HEK293 (cell line): ENCODE results near the gene PRR18.

Source experiments
- CTCF ChIA-PET: fragments of 350-600 bp; formaldehyde crosslinking; extraction: SDS; loops from one replicate; lab custom pipeline; 2021; ENCODE audit warnings: antibody characterized with exemption; lab: Yijun Ruan, JAX
- POLR2A ChIA-PET: fragments of 300-600 bp; formaldehyde crosslinking; extraction: SDS; loops from one replicate; lab custom pipeline; 2020; ENCODE audit warnings: antibody characterized with exemption, inconsistent platforms; lab: Yijun Ruan, JAX
- H3K27ac ChIP-seq: fragments of 200-500 bp; sonication (Bioruptor generic); 2 replicates; pipeline ENCODE4 v1.5.1; 2014; ENCODE audit warnings: low read depth, low read length, control low read depth, inconsistent platforms; ENCODE audit errors: extremely low read depth
- H3K36me3 ChIP-seq, 2 experiments: fragments of 200-500 bp in 1 of 2; sonication (Bioruptor generic) in 1 of 2; 1 replicate in 1 of 2; 2 replicates in 1 of 2; pipeline ENCODE4 v1.5.1; 2014 to 2017; ENCODE audit warnings: inconsistent platforms in 2 of 2, low read length in 2 of 2; ENCODE audit not compliant: control insufficient read depth in 2 of 2, insufficient read depth in 1 of 2
- H3K4me1 ChIP-seq: fragments of 200-500 bp; sonication (Bioruptor generic); 2 replicates; pipeline ENCODE4 v1.5.1; 2014; ENCODE audit warnings: mild to moderate bottlenecking, low read length, inconsistent platforms; ENCODE audit not compliant: control insufficient read depth, insufficient read depth
- H3K4me3 ChIP-seq: 2 replicates; pipeline ENCODE4 v1.5.1; 2011; ENCODE audit warnings: low read depth, mild to moderate bottlenecking, control low read depth, low read length, moderate library complexity
- H3K9me3 ChIP-seq: fragments of 200-500 bp; sonication (Bioruptor generic); 2 replicates; pipeline ENCODE4 v1.5.1; 2014; ENCODE audit warnings: low read depth, low read length, inconsistent platforms; ENCODE audit not compliant: control insufficient read depth, insufficient read depth
- EGR2 ChIP-seq: fragments of 450-650 bp; formaldehyde crosslinking; IDR thresholded peaks from 2 replicates; pipeline ENCODE4 v1.5.1; 2016; ENCODE audit warnings: low read depth, missing biosample characterization, missing genetic modification characterization
- HOXD13 ChIP-seq: sonication (generic); formaldehyde crosslinking; IDR thresholded peaks from 2 replicates; pipeline ENCODE4 v1.8.0; 2022; ENCODE audit warnings: missing genetic modification reagents, borderline replicate concordance
- KLF17 ChIP-seq: fragments of 450-650 bp; formaldehyde crosslinking; IDR thresholded peaks from 2 replicates; pipeline ENCODE4 v1.5.1; 2016; ENCODE audit warnings: missing biosample characterization, missing genetic modification characterization
- OSR2 ChIP-seq: fragments of 450-650 bp; formaldehyde crosslinking; IDR thresholded peaks from 2 replicates; pipeline ENCODE4 v1.5.1; 2016; ENCODE audit warnings: missing biosample characterization, missing genetic modification characterization
- OVOL3 ChIP-seq: fragments of 450-650 bp; formaldehyde crosslinking; IDR thresholded peaks from 2 replicates; pipeline ENCODE4 v1.5.1; 2016; ENCODE audit warnings: missing biosample characterization, missing genetic modification characterization
- REST ChIP-seq: fragments of 450-650 bp; formaldehyde crosslinking; IDR thresholded peaks from 2 replicates; pipeline ENCODE4 v1.5.1; 2016; ENCODE audit warnings: missing biosample characterization, missing genetic modification characterization
- SALL2 ChIP-seq: fragments of 450-650 bp; formaldehyde crosslinking; IDR thresholded peaks from 2 replicates; pipeline ENCODE4 v1.5.0; 2017; ENCODE audit warnings: missing biosample characterization, mild to moderate bottlenecking, missing genetic modification characterization, borderline replicate concordance
- SCRT2 ChIP-seq: fragments of 450-650 bp; formaldehyde crosslinking; IDR thresholded peaks from 2 replicates; pipeline ENCODE4 v1.5.1; 2016; ENCODE audit warnings: missing biosample characterization, missing genetic modification characterization
- SP2 ChIP-seq: fragments of 450-650 bp; formaldehyde crosslinking; IDR thresholded peaks from 2 replicates; pipeline ENCODE4 v1.5.1; 2016; ENCODE audit warnings: missing biosample characterization, missing genetic modification characterization
- ZBTB1 ChIP-seq: fragments of 450-650 bp; formaldehyde crosslinking; IDR thresholded peaks from 2 replicates; pipeline ENCODE4 v1.5.1; 2016; ENCODE audit warnings: missing biosample characterization, missing genetic modification characterization
- ZBTB21 ChIP-seq: fragments of 450-650 bp; formaldehyde crosslinking; IDR thresholded peaks from 2 replicates; pipeline ENCODE4 v1.5.1; 2017; ENCODE audit warnings: missing biosample characterization, missing genetic modification characterization
- ZNF24 ChIP-seq: fragments of 450-650 bp; formaldehyde crosslinking; IDR thresholded peaks from 2 replicates; pipeline ENCODE4 v1.5.1; 2016; ENCODE audit warnings: missing biosample characterization, missing genetic modification characterization
- ZNF248 ChIP-seq: fragments of 450-650 bp; formaldehyde crosslinking; IDR thresholded peaks from 2 replicates; pipeline ENCODE4 v1.5.1; 2017; ENCODE audit warnings: missing biosample characterization, missing genetic modification characterization
- ZNF280D ChIP-seq: fragments of 450-650 bp; formaldehyde crosslinking; IDR thresholded peaks from 2 replicates; pipeline ENCODE4 v1.5.1; 2016; ENCODE audit warnings: missing biosample characterization, missing genetic modification characterization
- ZNF433 ChIP-seq: fragments of 450-650 bp; formaldehyde crosslinking; IDR thresholded peaks from 2 replicates; pipeline ENCODE4 v1.5.1; 2016; ENCODE audit warnings: missing biosample characterization, missing genetic modification characterization, low read depth
- ZNF529 ChIP-seq: fragments of 450-650 bp; formaldehyde crosslinking; IDR thresholded peaks from 2 replicates; pipeline ENCODE4 v1.5.1; 2017; ENCODE audit warnings: missing genetic modification characterization, missing biosample characterization; ENCODE audit not compliant: insufficient replicate concordance
- ZNF561 ChIP-seq: fragments of 450-650 bp; IDR thresholded peaks from 2 replicates; pipeline ENCODE4 v1.5.1; 2018; ENCODE audit warnings: missing biosample characterization, missing genetic modification characterization, borderline replicate concordance
- ZNF600 ChIP-seq: fragments of 450-650 bp; formaldehyde crosslinking; IDR thresholded peaks from 2 replicates; pipeline ENCODE4 v1.5.1; 2016; ENCODE audit warnings: missing biosample characterization, missing genetic modification characterization
- ZNF747 ChIP-seq: fragments of 450-650 bp; formaldehyde crosslinking; IDR thresholded peaks from 2 replicates; pipeline ENCODE4 v1.5.1; 2016; ENCODE audit warnings: missing biosample characterization, missing genetic modification characterization
- ZNF837 ChIP-seq: fragments of 450-650 bp; formaldehyde crosslinking; IDR thresholded peaks from 2 replicates; pipeline ENCODE4 v1.5.1; 2016; ENCODE audit warnings: missing biosample characterization, missing genetic modification characterization
- ZSCAN16 ChIP-seq: fragments of 450-650 bp; formaldehyde crosslinking; IDR thresholded peaks from 2 replicates; pipeline ENCODE4 v1.5.1; 2016; ENCODE audit warnings: missing biosample characterization, missing genetic modification characterization
- ZXDB ChIP-seq: fragments of 450-650 bp; formaldehyde crosslinking; IDR thresholded peaks from 2 replicates; pipeline ENCODE4 v1.5.1; 2016; ENCODE audit warnings: missing biosample characterization, missing genetic modification characterization

PRR18 gene

GRCh38 chr6:166307082-166308032 is 835 bp downstream of the PRR18 start:
- Histone ChIP-seq H3K4me3 (no peak overlapping the region), H3K36me3 (no peaks in the 10 kb centered on the region)
- TF ChIP-seq ZNF280D (tag by site-specific recombination): no peak
- TF ChIP-seq SALL2: no peak
- TF ChIP-seq EGR2: no peak
- no peak for TF ChIP-seq ZSCAN16 (tag by site-specific recombination)
- no peak for TF ChIP-seq ZNF600
- no peak for TF ChIP-seq ZNF24 (tag by site-specific recombination)
- TF ChIP-seq ZNF561 (tag by site-specific recombination): no peak
- no peak for TF ChIP-seq ZNF529 (tag by site-specific recombination)
- TF ChIP-seq ZNF248 (tag by site-specific recombination): no peak
- no peak for TF ChIP-seq ZNF747 (tag by site-specific recombination)
- TF ChIP-seq ZBTB1 (tag by site-specific recombination): no peak
- no peak for TF ChIP-seq ZNF433 (tag by site-specific recombination)
- TF ChIP-seq ZBTB21 (tag by site-specific recombination): no peak
- no peak for TF ChIP-seq ZNF837 (tag by site-specific recombination)
- TF ChIP-seq ZXDB: no peak
- TF ChIP-seq OSR2: no peak
- no peak for TF ChIP-seq REST (tag by site-specific recombination)
- TF ChIP-seq, all 188 proteins: peak for 0
- Histone ChIP-seq H3K27ac (no peak overlapping the region), H3K9me3 (no peaks in the 10 kb centered on the region), H3K4me1 (no peaks in the 10 kb centered on the region)
- POLR2A ChIA-PET: no interaction called here
- CTCF ChIA-PET: interaction anchor here (0.6 to 1.9 kb wide), 3 partner anchors 74 to 190 kb away, joined by 3 to 7 read pairs (median 3); no protein-coding TSS in a partner anchor

- CTCF ChIA-PET: interaction anchor here (0.6 to 1.0 kb wide), 2 partner anchors 75 to 424 kb away, joined by 3 to 4 read pairs; no protein-coding TSS in a partner anchor
- H3K27ac ChIP-seq: no peak overlapping the region
- no peaks in the 10 kb centered on the region for H3K9me3 ChIP-seq
- POLR2A ChIA-PET: no interaction called here
- no peak for TF ChIP-seq HOXD13 (CRISPR knock-in tag)
- no peak for TF ChIP-seq SP2 (tag by site-specific recombination)
- no peak for TF ChIP-seq SCRT2 (tag by site-specific recombination)
- TF ChIP-seq OVOL3 (tag by site-specific recombination): no peak
- no peak for TF ChIP-seq KLF17 (tag by site-specific recombination)
- H3K36me3 ChIP-seq: no peaks in the 10 kb centered on the region
- H3K4me1 ChIP-seq: no peaks in the 10 kb centered on the region
- H3K4me3 ChIP-seq: no peak overlapping the region
Observed at GRCh38 chr6:166306378-166307081, 1.7 kb downstream of the PRR18 start.
